Endodermal cell (in vitro differentiated cells): ENCODE measurements around the gene GAREM1. TPM values are rescaled to one million over a fixed set of nuclear protein-coding genes. Genes with fewer than 3 reads are reported as not detected.
"Not testable (repeated sequence)": the region's sequence is repeated elsewhere in the genome, so short reads cannot be mapped to it uniquely, and the experiment has no call there.

Experiments
- DNase-seq: peaks from one replicate; pipeline ENCODE4 v3.0.0-alpha.2; 2017
- H3K27ac ChIP-seq: 2 replicates; pipeline ENCODE4 v1.5.1; 2013; ENCODE audit warnings: mild to moderate bottlenecking, low read depth, low read length, moderate library complexity
- H3K27me3 ChIP-seq: 2 replicates; pipeline ENCODE4 v1.6.1; 2013; ENCODE audit warnings: mild to moderate bottlenecking, low read length, moderate library complexity; ENCODE audit not compliant: insufficient read depth, control insufficient read depth, poor library complexity, severe bottlenecking
- H3K36me3 ChIP-seq: 2 replicates; pipeline ENCODE4 v1.7.0; 2013; ENCODE audit warnings: mild to moderate bottlenecking, low read length, moderate library complexity; ENCODE audit not compliant: control insufficient read depth, insufficient read depth
- H3K4me1 ChIP-seq: one replicate; pipeline ENCODE4 v1.7.0; 2013; ENCODE audit warnings: low read length; ENCODE audit not compliant: control insufficient read depth, insufficient read depth
- H3K4me3 ChIP-seq: 2 replicates; pipeline ENCODE4 v1.5.1; 2013; ENCODE audit warnings: mild to moderate bottlenecking, low read length, moderate library complexity
- H3K9ac ChIP-seq: 2 replicates; pipeline ENCODE4 v1.6.1; 2013; ENCODE audit warnings: mild to moderate bottlenecking, low read length, moderate library complexity; ENCODE audit not compliant: poor library complexity, severe bottlenecking; ENCODE audit errors: extremely low read depth
- H3K9me3 ChIP-seq: 2 replicates; pipeline ENCODE4 v1.6.1; 2013; ENCODE audit warnings: mild to moderate bottlenecking, low read length, moderate library complexity; ENCODE audit not compliant: control insufficient read depth
- H3K27ac Mint-ChIP-seq: 2 replicates; pipeline ENCODE4 v1.8.0; 2020; ENCODE audit warnings: mixed read lengths
- H3K27me3 Mint-ChIP-seq: 2 replicates; pipeline ENCODE4 v1.8.0; 2021; ENCODE audit warnings: mild to moderate bottlenecking, mixed read lengths; ENCODE audit not compliant: insufficient read depth
- H3K36me3 Mint-ChIP-seq: 2 replicates; pipeline ENCODE4 v1.8.0; 2020; ENCODE audit warnings: low read depth, mixed read lengths
- H3K4me1 Mint-ChIP-seq: 2 replicates; pipeline ENCODE4 v1.8.0; 2020; ENCODE audit warnings: mixed read lengths
- H3K4me3 Mint-ChIP-seq: 2 replicates; pipeline ENCODE4 v1.8.0; 2020; ENCODE audit warnings: mild to moderate bottlenecking, moderate library complexity, mixed read lengths
- H3K9me3 Mint-ChIP-seq: 2 replicates; pipeline ENCODE4 v1.8.0; 2020; ENCODE audit warnings: mild to moderate bottlenecking, mixed read lengths
- CTCF ChIP-seq: fragments of 200-600 bp; sonication (generic); conservative IDR thresholded peaks from 2 replicates; pipeline ENCODE4 v1.5.0; 2021; ENCODE audit warnings: antibody characterized with exemption, mild to moderate bottlenecking
- WGBS, 2 experiments: methylation state at CpG; one replicate each; pipeline versions ENCODE4 v1.1.5 to v1.1.7; 2013; ENCODE audit warnings: missing lambda C conversion rate in 2 of 2, mixed read lengths in 1 of 2; ENCODE audit not compliant: insufficient coverage in 1 of 2, insufficient read length in 1 of 2; 5-methylcytosine and 5-hydroxymethylcytosine counted together
- total RNA-seq, 2 donors: library from RNA; stranded (reverse); fragmentation: NEBNext Ultra II Directional in 1 of 2; extraction: Animal tissue kit (Norgen Biotek cat#: 25700) in 1 of 2; gene quantifications; 2 replicates in 1 of 2; 3 replicates in 1 of 2; pipeline ENCODE4 v1.2.1, GENCODE V29; 2021

GAREM1 gene
- total RNA-seq, 2 donors from 2014 or later = 9.2 to 9.4 TPM

GRCh38 chr18:32478317-32478716, 7.6 kb upstream of the GAREM1 start:
- Histone ChIP-seq H3K27ac (no peak overlapping the region), H3K4me3 (no peak overlapping the region), H3K9me3 (peaks cover 12% of the 10 kb centered on the region), H3K36me3 (no peaks in the 10 kb centered on the region), H3K27me3 (no peaks in the 10 kb centered on the region), H3K9ac (no peak overlapping the region), H3K4me1 (no peaks in the 10 kb centered on the region)
- Mint-ChIP-seq H3K9me3 (peaks cover 4% of the 10 kb centered on the region), H3K27ac (no peak overlapping the region), H3K4me3 (no peak overlapping the region), H3K36me3 (no peaks in the 10 kb centered on the region), H3K4me1 (peaks cover 16% of the 10 kb centered on the region), H3K27me3 (peaks cover under 1% of the 10 kb centered on the region)
- WGBS, 2 experiments = no CpG with 5 or more reads among the region's 1 CpG
- no peak for DNase-seq
- TF ChIP-seq CTCF = no peak

GRCh38 chr18:32476106-32476505, 5.4 kb upstream of the GAREM1 start:
- H3K9ac ChIP-seq = no peak overlapping the region
- peaks cover 3% of the 10 kb centered on the region for H3K9me3 ChIP-seq
- Mint-ChIP-seq H3K36me3 (no peaks in the 10 kb centered on the region), H3K27ac (no peak overlapping the region), H3K9me3 (peaks cover 4% of the 10 kb centered on the region), H3K27me3 (peaks cover 12% of the 10 kb centered on the region), H3K4me1 (peaks cover 24% of the 10 kb centered on the region), H3K4me3 (no peak overlapping the region)
- H3K27ac ChIP-seq = no peak overlapping the region
- H3K27me3 ChIP-seq = peaks cover 16% of the 10 kb centered on the region
- no peak for TF ChIP-seq CTCF
- H3K4me1 ChIP-seq = no peaks in the 10 kb centered on the region
- no peak overlapping the region for H3K4me3 ChIP-seq
- no peak for DNase-seq
- H3K36me3 ChIP-seq = no peaks in the 10 kb centered on the region
- WGBS, 2 experiments = 89 to 94% methylated on average over 2 of the region's 2 CpGs

GRCh38 chr18:32475069-32475468, 4.4 kb upstream of the GAREM1 start:
- DNase-seq, H3K9ac ChIP-seq, H3K27ac ChIP-seq, H3K9me3 ChIP-seq, H3K36me3 ChIP-seq, H3K4me1 ChIP-seq, H3K27ac Mint-ChIP-seq, H3K4me3 Mint-ChIP-seq, H3K4me3 ChIP-seq, H3K36me3 Mint-ChIP-seq, H3K9me3 Mint-ChIP-seq: not testable (repeated sequence)
- H3K27me3 Mint-ChIP-seq = peaks cover 12% of the 10 kb centered on the region
- H3K27me3 ChIP-seq = peaks cover 16% of the 10 kb centered on the region
- WGBS, 2 experiments = 88 to 90% methylated on average over 12 of the region's 12 CpGs
- peaks cover 21% of the 10 kb centered on the region for H3K4me1 Mint-ChIP-seq

GRCh38 chr18:32473325-32473724, 2.6 kb upstream of the GAREM1 start:
- Histone ChIP-seq H3K9ac (no peak overlapping the region), H3K27me3 (peaks cover 16% of the 10 kb centered on the region), H3K36me3 (no peaks in the 10 kb centered on the region), H3K27ac (no peak overlapping the region), H3K4me3 (no peak overlapping the region), H3K4me1 (peaks cover 10% of the 10 kb centered on the region), H3K9me3 (no peaks in the 10 kb centered on the region)
- no peak for TF ChIP-seq CTCF
- no peak overlapping the region for H3K4me3 Mint-ChIP-seq
- H3K9me3 Mint-ChIP-seq = no peaks in the 10 kb centered on the region
- DNase-seq = no peak
- H3K27ac Mint-ChIP-seq = no peak overlapping the region
- peaks cover 18% of the 10 kb centered on the region for H3K4me1 Mint-ChIP-seq
- no peaks in the 10 kb centered on the region for H3K36me3 Mint-ChIP-seq
- peaks cover 12% of the 10 kb centered on the region for H3K27me3 Mint-ChIP-seq
